Urinary bladder (tissue), 4 donors: ENCODE measurements around the gene RAB43. TPM values are rescaled to one million over a fixed set of nuclear protein-coding genes. Genes with fewer than 3 reads are reported as not detected.
"Not testable (repeated sequence)": the region's sequence is repeated elsewhere in the genome, so short reads cannot be mapped to it uniquely, and the experiment has no call there.

Experiments used
- DNase-seq: peaks from one replicate; pipeline ENCODE4 v3.0.0-alpha.2; 2015; ENCODE audit errors: extremely low spot score
- H3K27ac ChIP-seq: one replicate; pipeline ENCODE4 v1.5.1; 2013; ENCODE audit warnings: low read depth, mild to moderate bottlenecking, moderate library complexity
- H3K36me3 ChIP-seq: one replicate; pipeline ENCODE4 v1.6.1; 2013; ENCODE audit warnings: mild to moderate bottlenecking, moderate library complexity; ENCODE audit not compliant: insufficient read depth
- H3K4me1 ChIP-seq: one replicate; pipeline ENCODE4 v1.6.1; 2013; ENCODE audit warnings: mild to moderate bottlenecking, moderate library complexity; ENCODE audit not compliant: insufficient read depth
- H3K4me3 ChIP-seq: one replicate; pipeline ENCODE4 v1.5.1; 2013; ENCODE audit warnings: low read depth, low read length
- WGBS: extraction: QIAGEN DNeasy Blood & Tissue Kit; methylation state at CpG from one replicate; pipeline ENCODE4 v1.1.7; 2013; 5-methylcytosine and 5-hydroxymethylcytosine counted together
- polyA plus RNA-seq: library from polyadenylated mRNA; stranded (reverse); fragments of 200-250 nt; gene quantifications from one replicate; pipeline ENCODE4 v1.2.3, GENCODE V29; 2013
- total RNA-seq: library from RNA; depleted of rRNA; stranded (reverse); fragments of >200 nt; gene quantifications from one replicate; pipeline ENCODE4 v1.2.3, GENCODE V29; 2014
- donor health status: healthy with polysubstance abuse.
- donor health status: healthy.

Gene RAB43
- total and polyA plus RNA-seq, 2 donors = 6.0 to 11.3 TPM

GRCh38 chr3:129068291-129068886, 53.2 kb downstream of the RAB43 start:
- Histone ChIP-seq H3K4me1 (no peaks in the 10 kb centered on the region), H3K4me3 (peak overlapping the region; percentile 10), H3K36me3 (no peaks in the 10 kb centered on the region), H3K27ac (no peak overlapping the region)
- 12% methylated on average over 44 of the region's 44 CpGs for WGBS
- no peak for DNase-seq

DNA sequence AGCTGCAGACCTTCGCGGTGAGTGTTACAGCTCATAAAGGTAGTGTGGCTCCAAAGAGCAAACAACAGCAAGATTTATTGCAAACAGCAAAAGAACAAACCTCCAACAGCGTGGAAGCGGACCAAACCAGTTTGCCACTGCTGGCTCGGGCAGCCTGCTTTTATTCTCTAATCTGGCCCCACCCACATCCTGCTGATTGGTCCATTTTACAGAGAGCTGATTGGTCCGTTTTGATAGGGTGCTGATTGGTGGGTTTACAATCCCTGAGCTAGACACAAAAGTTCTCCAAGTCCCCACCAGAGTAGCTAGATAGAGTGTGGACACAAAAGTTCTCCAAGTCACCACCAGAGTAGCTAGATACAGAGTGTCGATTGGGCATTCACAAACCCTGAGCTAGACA, 53.9 kb downstream of the RAB43 start:
- 77% methylated on average over 7 of the region's 7 CpGs for WGBS

DNA sequence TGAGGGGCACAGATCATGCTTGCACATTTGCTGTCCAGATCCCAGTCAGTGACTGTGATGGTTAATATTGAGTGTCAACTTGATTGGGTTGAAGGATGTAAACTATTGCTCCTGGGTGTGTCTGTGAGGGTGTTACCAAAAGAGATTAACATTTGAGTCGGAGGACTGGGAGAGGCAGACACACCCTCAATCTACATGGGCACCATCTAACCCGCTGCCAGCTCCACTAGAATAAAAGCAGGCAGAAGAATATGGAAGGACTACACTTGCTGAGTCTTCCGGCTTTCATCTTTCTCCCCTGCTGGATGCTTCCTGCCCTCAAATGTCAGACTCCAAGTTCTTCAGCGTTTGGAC, 55.9 kb downstream of the RAB43 start:
- H3K27ac ChIP-seq = no peak overlapping the region
- no peaks in the 10 kb centered on the region for H3K36me3 ChIP-seq
- WGBS = 84% methylated on average over 4 of the region's 4 CpGs
- no peaks in the 10 kb centered on the region for H3K4me1 ChIP-seq
- DNase-seq = no peak
- no peak overlapping the region for H3K4me3 ChIP-seq

More for the DNA sequence above, 53.9 kb downstream of the RAB43 start:
- not testable (repeated sequence) for H3K4me3 ChIP-seq, H3K36me3 ChIP-seq, H3K27ac ChIP-seq, DNase-seq, H3K4me1 ChIP-seq

DNA sequence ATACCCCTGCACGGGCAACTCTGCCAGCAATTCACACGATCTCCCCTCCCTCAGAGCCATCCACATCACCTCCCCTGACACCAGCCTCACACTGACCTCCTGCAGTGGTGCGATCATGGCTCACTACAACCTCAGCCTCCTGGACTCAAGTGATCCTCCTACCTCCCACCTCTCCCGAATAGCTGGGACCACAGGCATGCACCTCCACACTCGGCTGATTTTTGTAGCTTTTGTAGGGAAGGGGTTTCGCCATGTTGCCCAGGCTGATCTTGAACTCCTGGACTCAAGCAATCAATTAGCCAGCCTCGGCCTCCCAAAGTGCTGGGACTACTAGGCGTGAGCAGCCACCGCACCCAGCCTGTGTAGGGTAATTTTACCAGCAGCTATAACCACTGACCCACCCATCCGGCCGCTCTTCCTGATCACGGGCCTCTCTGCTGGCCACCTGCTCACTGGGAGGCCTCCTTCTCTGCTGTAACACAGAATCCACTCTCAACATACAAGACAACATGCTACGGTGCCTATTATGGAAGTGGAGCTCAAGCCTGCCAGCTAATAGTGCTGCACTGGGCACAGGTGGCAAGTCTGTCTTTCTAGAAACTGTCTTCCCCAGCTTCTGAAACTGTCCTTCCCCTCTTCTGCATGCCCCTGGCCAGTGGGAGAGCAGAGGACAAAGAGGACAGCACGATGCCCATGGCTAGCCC, 56.4 kb downstream of the RAB43 start:
- H3K4me3 ChIP-seq = no peak overlapping the region
- no peaks in the 10 kb centered on the region for H3K4me1 ChIP-seq
- H3K36me3 ChIP-seq = no peaks in the 10 kb centered on the region
- H3K27ac ChIP-seq = no peak overlapping the region
- WGBS = 91% methylated on average over 14 of the region's 14 CpGs
- no peak for DNase-seq

- no peaks in the 10 kb centered on the region for H3K4me1 ChIP-seq
- H3K36me3 ChIP-seq = no peaks in the 10 kb centered on the region
- no peak overlapping the region for H3K27ac ChIP-seq
- DNase-seq = no peak
- H3K4me3 ChIP-seq = no peak overlapping the region
- WGBS = 90% methylated on average over 15 of the region's 15 CpGs
Observed at GRCh38 chr3:129063841-129064482, 57.6 kb downstream of the RAB43 start.

DNA sequence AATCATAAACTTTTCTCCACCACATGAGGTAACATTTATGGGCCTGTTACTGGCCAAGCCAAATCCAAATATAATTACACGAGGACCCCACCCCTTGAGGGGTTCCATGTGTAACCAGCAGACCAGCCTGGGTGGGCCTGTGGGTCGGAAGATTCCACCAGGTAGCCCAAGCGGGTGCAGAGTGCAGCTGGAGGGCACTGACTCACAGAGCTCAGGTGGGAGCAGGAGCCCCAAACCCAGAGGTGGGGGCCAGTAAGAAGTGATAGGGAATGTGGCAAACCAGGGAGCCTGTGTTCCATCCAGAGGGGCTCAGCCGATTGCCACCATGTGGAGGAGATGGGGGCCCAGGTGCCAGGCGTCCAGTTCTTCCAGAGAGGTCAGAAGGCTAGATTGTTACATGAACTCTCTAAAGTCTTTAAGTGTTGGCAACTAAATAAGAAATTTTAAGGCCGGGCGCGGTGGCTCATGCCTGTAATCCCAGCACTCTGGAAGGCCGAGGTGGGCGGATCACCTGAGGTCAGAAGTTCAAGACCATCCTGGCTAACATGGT, 58.4 kb downstream of the RAB43 start:
- WGBS = 79% methylated on average over 10 of the region's 10 CpGs
- DNase-seq = no peak
- no peaks in the 10 kb centered on the region for H3K36me3 ChIP-seq
- H3K4me1 ChIP-seq = no peaks in the 10 kb centered on the region
- no peak overlapping the region for H3K4me3 ChIP-seq
- no peak overlapping the region for H3K27ac ChIP-seq

- H3K27ac ChIP-seq = no peak overlapping the region
- no peaks in the 10 kb centered on the region for H3K4me1 ChIP-seq
- no peaks in the 10 kb centered on the region for H3K36me3 ChIP-seq
- DNase-seq = no peak
- no peak overlapping the region for H3K4me3 ChIP-seq
- 86% methylated on average over 32 of the region's 32 CpGs for WGBS
Observed at GRCh38 chr3:129061888-129062834, 59.4 kb downstream of the RAB43 start.

DNA sequence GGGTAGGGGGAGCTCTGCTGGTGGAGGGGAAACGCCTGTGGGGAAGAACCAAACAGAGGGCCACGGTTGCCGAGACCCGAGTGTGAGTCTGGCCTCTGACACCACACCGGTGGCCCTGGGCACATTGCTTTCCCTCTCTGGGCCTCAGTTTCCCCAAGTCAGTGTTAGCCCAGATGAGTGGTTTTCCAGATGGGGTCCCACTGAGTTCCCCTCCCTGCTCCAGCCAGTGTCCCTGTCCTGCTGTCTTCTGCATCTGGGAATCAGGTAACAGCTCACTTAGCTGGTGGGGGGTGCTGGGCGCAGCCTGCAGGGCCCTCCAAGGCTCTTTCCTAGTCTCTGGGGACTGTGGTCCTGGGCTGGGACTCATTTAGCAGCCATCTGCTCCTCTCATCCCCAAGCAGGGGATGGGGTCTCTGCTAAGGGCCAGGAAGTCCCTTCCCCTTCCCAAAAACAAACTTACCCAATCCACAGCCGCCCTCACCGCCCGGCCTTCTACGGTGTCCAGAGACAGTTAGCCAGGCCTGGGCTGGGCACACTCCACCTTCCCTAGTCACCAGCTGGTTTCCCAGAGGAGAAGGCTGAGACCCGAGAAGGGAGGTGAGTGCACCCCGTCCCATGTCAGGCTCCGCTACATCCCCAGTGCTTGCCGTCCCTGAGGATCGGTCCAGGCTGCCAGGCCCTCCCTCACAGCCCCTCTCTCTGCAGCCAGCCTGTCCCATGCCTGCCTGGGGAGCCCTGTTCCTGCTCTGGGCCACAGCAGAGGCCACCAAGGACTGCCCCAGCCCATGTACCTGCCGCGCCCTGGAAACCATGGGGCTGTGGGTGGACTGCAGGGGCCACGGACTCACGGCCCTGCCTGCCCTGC, 60.3 kb downstream of the RAB43 start:
- no peak overlapping the region for H3K4me3 ChIP-seq
- DNase-seq = no peak
- no peak overlapping the region for H3K27ac ChIP-seq
- no peaks in the 10 kb centered on the region for H3K36me3 ChIP-seq
- no peaks in the 10 kb centered on the region for H3K4me1 ChIP-seq
- 92% methylated on average over 19 of the region's 19 CpGs for WGBS

- 89% methylated on average over 13 of the region's 13 CpGs for WGBS
- H3K27ac ChIP-seq = no peak within 1 kb of the TSS
- DNase-seq = no peak
Observed at GRCh38 chr3:129060276-129061022, 61.2 kb downstream of the RAB43 start, which contains the start of gene GP9. GP9 (plus strand) TSS chr3:129060779; CDS start chr3:129061740, 961 bp downstream.

DNA sequence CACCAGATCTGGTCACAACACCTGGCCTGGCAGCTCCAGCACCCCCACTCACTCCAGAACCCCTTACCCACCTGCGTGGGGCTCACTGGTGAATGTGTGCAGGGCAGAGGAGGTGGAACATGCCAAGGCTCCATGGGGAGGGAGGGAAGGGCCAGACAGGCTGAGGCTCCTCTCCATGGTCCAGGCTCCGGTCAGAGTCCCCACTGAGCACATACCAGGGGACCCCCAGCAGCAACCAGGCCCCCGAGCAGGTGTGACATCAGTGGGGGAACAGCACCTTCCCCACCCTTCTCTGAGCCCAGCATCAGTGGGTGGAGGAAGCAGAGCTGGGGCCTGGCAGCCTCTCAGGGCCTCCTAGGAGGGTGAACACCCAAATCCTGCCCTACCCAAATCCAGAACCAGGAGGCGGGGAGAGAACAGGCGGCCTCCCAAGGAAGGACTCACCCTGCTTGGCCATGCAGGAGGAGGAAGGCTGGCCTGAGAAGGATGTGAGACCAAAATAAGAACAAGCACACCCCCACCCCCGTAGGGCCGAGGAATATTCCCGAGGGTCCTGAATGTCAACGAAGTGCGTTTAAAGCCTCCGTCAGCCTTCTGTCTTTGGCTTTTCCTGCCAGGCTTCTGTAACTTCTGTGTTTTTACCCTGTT, 62.2 kb downstream of the RAB43 start:
- 83% methylated on average over 11 of the region's 11 CpGs for WGBS
- no peak for DNase-seq
- no peaks in the 10 kb centered on the region for H3K36me3 ChIP-seq
- no peaks in the 10 kb centered on the region for H3K4me1 ChIP-seq
- no peak overlapping the region for H3K27ac ChIP-seq
- no peak overlapping the region for H3K4me3 ChIP-seq

More at GRCh38 chr3:129060276-129061022, 61.2 kb downstream of the RAB43 start, which contains the start of gene GP9:
- no peaks in the 10 kb centered on the region for H3K4me1 ChIP-seq
- no peak within 1 kb of the TSS for H3K4me3 ChIP-seq
- H3K36me3 ChIP-seq = no peaks in the 10 kb centered on the region

GRCh38 chr3:129058441-129059200, 63.0 kb downstream of the RAB43 start:
- Histone ChIP-seq H3K4me3 (no peak overlapping the region), H3K4me1 (no peaks in the 10 kb centered on the region), H3K27ac (no peak overlapping the region), H3K36me3 (no peaks in the 10 kb centered on the region)
- WGBS = 71% methylated on average over 4 of the region's 4 CpGs
- DNase-seq = no peak
